Measurements from ENCODE around the gene MMP10.

- no peak for TF ChIP-seq CTCF (IDR thresholded peaks at IDR 0.05; ENCODE audit: extremely low read depth in 1 of 2, insufficient read depth in 1 of 2, low read depth in 1 of 2, low read length in 2 of 2)
- TF ChIP-seq POLR2A (IDR thresholded peaks at IDR 0.05; ENCODE audit: low read depth, low read length), result no peak
- TF ChIP-seq EZH2 (IDR thresholded peaks at IDR 0.05; ENCODE audit: borderline replicate concordance, low read depth, low read length, severe bottlenecking), result no peak
- no peak for TF ChIP-seq MYC (IDR thresholded peaks at IDR 0.05; ENCODE audit: low read depth, low read length)
- TF ChIP-seq GATA2 (IDR thresholded peaks at IDR 0.05; ENCODE audit: insufficient read depth, insufficient read length, low read depth, low read length), result no peak
- no peak for TF ChIP-seq POLR2AphosphoS5 (IDR thresholded peaks at IDR 0.05; ENCODE audit: insufficient read depth, low read depth, low read length)
Observed at GRCh38 chr11:102767800-102768199, 12.6 kb downstream of the MMP10 start.

Data from endothelial cell of umbilical vein (primary cell).